Activated naive CD8-positive, alpha-beta T cell treated with anti-CD3 and anti-CD28 coated beads, Interleukin-2, amount 50 U/mL, for 24 hours (primary cell): ENCODE measurements around the gene CCDC77.

Source experiments
- ATAC-seq: fragments of 150-1000 bp; cut with Tn5 transposase; one replicate; pipeline ENCODE4 v1.10.0; 2021
- DNase-seq: peaks from one replicate; pipeline ENCODE4 v3.0.0; 2021
- H3K27ac Mint-ChIP-seq: one replicate; pipeline ENCODE4 v1.8.0; 2021; ENCODE audit warnings: mild to moderate bottlenecking, mixed read lengths
- H3K27me3 Mint-ChIP-seq: one replicate; pipeline ENCODE4 v1.8.0; 2021; ENCODE audit warnings: mixed read lengths
- H3K36me3 Mint-ChIP-seq: one replicate; pipeline ENCODE4 v1.8.0; 2021; ENCODE audit warnings: low read depth, mixed read lengths
- H3K4me1 Mint-ChIP-seq: one replicate; pipeline ENCODE4 v1.8.0; 2021; ENCODE audit warnings: mixed read lengths
- H3K4me3 Mint-ChIP-seq: one replicate; pipeline ENCODE4 v1.8.0; 2021; ENCODE audit warnings: mild to moderate bottlenecking, moderate library complexity, mixed read lengths
- H3K9me3 Mint-ChIP-seq: one replicate; pipeline ENCODE4 v1.8.0; 2021; ENCODE audit warnings: mixed read lengths

Gene CCDC77

GRCh38 chr12:461425-461824 is 60.0 kb downstream of the CCDC77 start:
- Mint-ChIP-seq H3K4me1 (peaks cover 19% of the 10 kb centered on the region), H3K36me3 (no peaks in the 10 kb centered on the region), H3K27ac (no peak overlapping the region), H3K9me3 (no peaks in the 10 kb centered on the region), H3K27me3 (peaks cover 49% of the 10 kb centered on the region), H3K4me3 (peak overlapping the region; percentile 73)
- no peak for DNase-seq
- no peak for ATAC-seq

GRCh38 chr12:462936-463705 is 61.7 kb downstream of the CCDC77 start:
- ATAC-seq = no peak
- Mint-ChIP-seq H3K36me3 (no peaks in the 10 kb centered on the region), H3K27ac (no peak overlapping the region), H3K27me3 (peaks cover 41% of the 10 kb centered on the region), H3K9me3 (no peaks in the 10 kb centered on the region), H3K4me1 (peaks cover 12% of the 10 kb centered on the region), H3K4me3 (no peak overlapping the region)
- DNase-seq = no peak

GRCh38 chr12:464484-465267 is 63.2 kb downstream of the CCDC77 start:
- DNase-seq (no peak), ATAC-seq (no peak)
- Mint-ChIP-seq H3K27me3 (peaks cover 26% of the 10 kb centered on the region), H3K36me3 (no peaks in the 10 kb centered on the region), H3K9me3 (no peaks in the 10 kb centered on the region), H3K27ac (no peak overlapping the region), H3K4me3 (no peak overlapping the region), H3K4me1 (peaks cover 4% of the 10 kb centered on the region)

GRCh38 chr12:466039-466438 is 64.6 kb downstream of the CCDC77 start:
- Mint-ChIP-seq H3K36me3 (no peaks in the 10 kb centered on the region), H3K4me3 (no peak overlapping the region), H3K4me1 (peaks cover 2% of the 10 kb centered on the region), H3K9me3 (no peaks in the 10 kb centered on the region), H3K27ac (no peak overlapping the region), H3K27me3 (peaks cover 25% of the 10 kb centered on the region)
- DNase-seq (no peak), ATAC-seq (no peak)

DNA sequence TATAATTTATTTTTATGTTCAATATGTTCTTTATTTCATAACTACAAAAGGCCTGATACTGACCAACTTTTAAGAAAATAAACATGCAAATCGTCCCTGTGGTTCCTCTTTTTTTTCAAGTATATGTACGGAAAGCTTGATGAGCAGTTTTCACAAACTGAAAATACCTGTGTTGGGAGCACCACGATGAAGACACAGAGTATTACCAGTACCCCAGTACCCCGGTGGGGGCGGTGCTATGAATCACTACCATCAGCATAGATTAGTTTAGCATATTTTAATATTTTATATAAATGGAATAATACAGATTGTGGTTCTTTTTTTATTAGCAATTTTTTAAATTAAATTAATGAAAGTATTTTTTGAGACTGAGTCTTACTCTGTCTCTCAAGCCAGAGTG is 65.3 kb downstream of the CCDC77 start:
- H3K27ac Mint-ChIP-seq = no peak overlapping the region
- peaks cover 18% of the 10 kb centered on the region for H3K27me3 Mint-ChIP-seq
- no peaks in the 10 kb centered on the region for H3K9me3 Mint-ChIP-seq
- ATAC-seq (no peak), DNase-seq (no peak)
- no peaks in the 10 kb centered on the region for H3K4me1 Mint-ChIP-seq
- H3K36me3 Mint-ChIP-seq = no peaks in the 10 kb centered on the region
- no peak overlapping the region for H3K4me3 Mint-ChIP-seq

DNA sequence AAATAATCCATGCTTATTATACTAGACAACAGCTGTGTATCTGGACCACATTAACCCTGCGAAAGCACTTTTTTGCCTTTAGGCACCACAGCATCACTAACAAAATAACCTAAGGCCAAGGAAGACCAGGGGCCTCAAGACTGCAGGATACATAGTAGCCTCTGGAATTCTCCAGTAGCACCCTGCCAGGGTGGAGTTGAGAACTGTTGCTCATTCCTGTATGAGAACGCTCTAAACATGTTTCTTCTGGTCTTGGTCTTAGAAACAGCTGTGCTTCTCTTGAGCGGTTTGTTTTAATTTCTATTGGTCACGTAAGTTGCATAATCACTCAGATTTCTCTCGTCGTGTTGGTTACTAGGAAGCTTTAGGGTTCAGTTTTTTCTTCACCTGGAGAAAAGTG is 66.1 kb downstream of the CCDC77 start:
- Mint-ChIP-seq H3K9me3 (no peaks in the 10 kb centered on the region), H3K4me1 (no peaks in the 10 kb centered on the region), H3K36me3 (no peaks in the 10 kb centered on the region), H3K27ac (no peak overlapping the region), H3K27me3 (peaks cover 9% of the 10 kb centered on the region), H3K4me3 (no peak overlapping the region)
- ATAC-seq (no peak), DNase-seq (no peak)

GRCh38 chr12:468671-469389 is 67.4 kb downstream of the CCDC77 start:
- ATAC-seq (no peak), DNase-seq (no peak)
- Mint-ChIP-seq H3K4me3 (no peak overlapping the region), H3K9me3 (no peaks in the 10 kb centered on the region), H3K27me3 (peaks cover 11% of the 10 kb centered on the region), H3K4me1 (no peaks in the 10 kb centered on the region), H3K27ac (no peak overlapping the region), H3K36me3 (no peaks in the 10 kb centered on the region)

GRCh38 chr12:470133-470532 is 68.7 kb downstream of the CCDC77 start:
- Mint-ChIP-seq H3K4me1 (no peaks in the 10 kb centered on the region), H3K4me3 (no peak overlapping the region), H3K9me3 (no peaks in the 10 kb centered on the region), H3K27me3 (peaks cover 15% of the 10 kb centered on the region), H3K36me3 (no peaks in the 10 kb centered on the region), H3K27ac (no peak overlapping the region)
- no peak for DNase-seq
- no peak for ATAC-seq

DNA sequence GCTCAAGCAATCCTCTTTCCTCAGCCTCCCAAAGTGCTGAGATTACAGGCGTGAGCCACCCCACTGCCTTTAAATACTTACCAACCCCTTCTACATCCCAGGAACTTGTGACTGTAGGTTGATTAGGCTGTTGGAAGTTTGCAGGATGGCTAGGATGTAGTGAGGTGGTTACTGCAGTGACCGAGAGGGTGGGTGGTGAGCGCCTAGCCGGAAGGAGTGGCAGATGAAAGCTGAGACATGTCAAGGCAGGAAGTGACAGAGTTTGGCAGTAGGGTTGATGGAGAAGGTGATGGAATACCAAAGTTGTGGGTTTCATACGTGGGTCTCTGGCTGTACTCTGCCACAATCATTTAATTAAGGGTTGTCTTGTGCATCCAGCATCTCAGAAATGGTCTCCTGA is 71.8 kb downstream of the CCDC77 start:
- DNase-seq (no peak), ATAC-seq (no peak)
- H3K4me1 Mint-ChIP-seq = no peaks in the 10 kb centered on the region
- peaks cover 22% of the 10 kb centered on the region for H3K27me3 Mint-ChIP-seq
- no peak overlapping the region for H3K27ac Mint-ChIP-seq
- H3K36me3 Mint-ChIP-seq = no peaks in the 10 kb centered on the region
- H3K9me3 Mint-ChIP-seq = no peaks in the 10 kb centered on the region
- no peak overlapping the region for H3K4me3 Mint-ChIP-seq

- no peak for ATAC-seq
- H3K27ac Mint-ChIP-seq = no peak overlapping the region
Observed at GRCh38 chr12:473863-474577, 72.6 kb downstream of the CCDC77 start.

DNA sequence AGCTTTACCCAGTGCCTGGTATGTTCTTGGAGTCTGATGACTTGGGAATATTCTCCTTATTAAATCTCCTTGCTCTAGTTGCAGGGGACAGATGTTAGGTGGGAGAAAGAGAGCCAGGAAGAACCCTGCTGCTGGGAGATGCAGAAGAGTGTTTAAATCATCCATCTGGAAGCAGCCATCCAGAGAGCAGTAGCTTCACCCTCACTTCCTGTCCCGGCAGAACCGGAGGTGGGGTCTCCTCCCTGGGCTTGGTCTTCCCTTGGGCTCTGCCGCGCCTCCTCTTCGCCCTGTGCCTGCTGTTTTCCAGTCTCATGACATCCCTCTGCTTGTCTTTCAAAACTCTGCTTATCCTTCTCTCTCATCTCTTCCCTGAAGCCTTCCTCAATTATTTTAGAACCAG is 73.8 kb downstream of the CCDC77 start:
- peaks cover 22% of the 10 kb centered on the region for H3K27me3 Mint-ChIP-seq
- H3K36me3 Mint-ChIP-seq = no peaks in the 10 kb centered on the region
- no peak overlapping the region for H3K27ac Mint-ChIP-seq
- no peaks in the 10 kb centered on the region for H3K4me1 Mint-ChIP-seq
- no peak overlapping the region for H3K4me3 Mint-ChIP-seq
- no peaks in the 10 kb centered on the region for H3K9me3 Mint-ChIP-seq
- DNase-seq (no peak), ATAC-seq (no peak)

More at GRCh38 chr12:473863-474577, 72.6 kb downstream of the CCDC77 start:
- Mint-ChIP-seq H3K4me3 (no peak overlapping the region), H3K4me1 (no peaks in the 10 kb centered on the region), H3K9me3 (no peaks in the 10 kb centered on the region), H3K36me3 (no peaks in the 10 kb centered on the region), H3K27me3 (peaks cover 22% of the 10 kb centered on the region)
- DNase-seq = no peak

DNA sequence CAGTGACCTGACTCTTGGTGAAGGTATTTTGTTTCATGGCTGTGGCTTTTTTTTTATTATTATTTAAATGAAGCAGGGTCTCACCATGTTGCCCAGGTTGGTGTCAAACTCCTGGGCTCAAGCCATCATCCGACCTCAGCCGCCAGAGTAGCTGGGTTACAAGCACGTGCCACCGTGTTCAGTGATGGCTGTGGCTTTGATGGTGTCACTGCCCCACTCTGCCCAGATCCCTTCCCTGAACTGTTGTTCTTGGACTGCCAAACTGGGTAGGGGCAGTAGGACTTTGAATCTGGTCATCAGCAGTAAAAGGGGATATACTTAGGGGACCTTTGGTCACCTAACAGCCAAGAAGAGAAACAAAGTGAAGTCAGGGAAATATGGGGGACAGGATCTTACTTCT is 77.7 kb downstream of the CCDC77 start:
- Mint-ChIP-seq H3K27ac (no peak overlapping the region), H3K36me3 (no peaks in the 10 kb centered on the region), H3K4me1 (no peaks in the 10 kb centered on the region), H3K9me3 (no peaks in the 10 kb centered on the region), H3K27me3 (peaks cover 28% of the 10 kb centered on the region), H3K4me3 (no peak overlapping the region)
- DNase-seq (no peak), ATAC-seq (no peak)

- Mint-ChIP-seq H3K4me3 (no peak overlapping the region), H3K36me3 (no peaks in the 10 kb centered on the region), H3K27ac (no peak overlapping the region), H3K9me3 (no peaks in the 10 kb centered on the region), H3K27me3 (peaks cover 28% of the 10 kb centered on the region), H3K4me1 (no peaks in the 10 kb centered on the region)
- no peak for ATAC-seq
- no peak for DNase-seq
Observed at GRCh38 chr12:480831-481816, 79.7 kb downstream of the CCDC77 start.
